H1 (cell line): ENCODE results near the gene TGFB2. TPM values are rescaled to one million over a fixed set of nuclear protein-coding genes. Genes with fewer than 3 reads are reported as not detected.

Source experiments
- CTCF ChIA-PET: fragments of 300-600 bp; sonication (Branson Sonifier 250); formaldehyde crosslinking; loops from one replicate; lab custom pipeline; 2021; ENCODE audit not compliant: partially characterized antibody; lab: Charles Lee
- POLR2A ChIA-PET: fragments of 300-600 bp; sonication (Branson Sonifier 250); formaldehyde crosslinking; loops from one replicate; lab custom pipeline; 2021; ENCODE audit warnings: inconsistent platforms; ENCODE audit not compliant: partially characterized antibody; lab: Charles Lee
- DNase-seq, 2 experiments: peaks; one replicate each; pipeline versions ENCODE4 v3.0.0 to v3.0.0-alpha.2; 2010 to 2022; ENCODE audit warnings: low spot score in 2 of 2, low read depth in 1 of 2, mixed read lengths in 1 of 2
- FAIRE-seq: peaks from 2 replicates; lab custom pipeline; 2011; peaks lifted over from hg19 to GRCh38; lab: Jason Lieb, UNC
- H2AFZ ChIP-seq: 2 replicates; pipeline ENCODE4 v1.8.1; 2012; ENCODE audit warnings: low read length, inconsistent platforms
- H2AK5ac ChIP-seq: 2 replicates; pipeline ENCODE4 v1.6.1; 2013; ENCODE audit warnings: low read depth, low read length
- H2BK120ac ChIP-seq: replicated peaks from 2 replicates; pipeline ENCODE3; 2013; ENCODE audit warnings: low read depth, low read length, inconsistent platforms
- H2BK12ac ChIP-seq: 2 replicates; pipeline ENCODE4 v1.6.1; 2013; ENCODE audit warnings: low read depth, low read length
- H2BK15ac ChIP-seq: 2 replicates; pipeline ENCODE4 v1.6.1; 2013; ENCODE audit warnings: low read length
- H2BK20ac ChIP-seq: 2 replicates; pipeline ENCODE4 v1.6.1; 2013; ENCODE audit warnings: low read length
- H2BK5ac ChIP-seq: 2 replicates; pipeline ENCODE4 v1.6.1; 2013; ENCODE audit warnings: low read depth, low read length
- H3K14ac ChIP-seq: 2 replicates; pipeline ENCODE4 v1.6.1; 2013; ENCODE audit warnings: inconsistent platforms; ENCODE audit not compliant: insufficient read length
- H3K18ac ChIP-seq: 2 replicates; pipeline ENCODE4 v1.6.1; 2013; ENCODE audit warnings: low read length; ENCODE audit errors: extremely low read depth
- H3K23ac ChIP-seq: 2 replicates; pipeline ENCODE4 v1.6.1; 2013; ENCODE audit warnings: inconsistent platforms; ENCODE audit not compliant: insufficient read length
- H3K23me2 ChIP-seq: 2 replicates; pipeline ENCODE4 v1.6.1; 2013; ENCODE audit warnings: low read depth, low read length
- H3K27ac ChIP-seq: 2 replicates; pipeline ENCODE4 v1.6.1; 2011; ENCODE audit warnings: low read depth, low read length, inconsistent platforms
- H3K27me3 ChIP-seq, 4 experiments: replicated peaks in 1 of 4; 1 replicate in 1 of 4; 2 replicates in 3 of 4; pipeline versions ENCODE4 v1.6.1 to v1.8.1; 2011 to 2013; ENCODE audit warnings: low read length in 3 of 4, mild to moderate bottlenecking in 3 of 4, inconsistent platforms in 2 of 4, mixed read lengths in 2 of 4, moderate library complexity in 1 of 4; ENCODE audit not compliant: control insufficient read depth in 3 of 4, insufficient read depth in 3 of 4; ENCODE audit errors: extremely low read depth in 1 of 4
- H3K36me3 ChIP-seq, 4 experiments: 2 replicates each; pipeline versions ENCODE4 v1.6.1 to v1.8.1; 2011 to 2013; ENCODE audit warnings: mild to moderate bottlenecking in 4 of 4, low read length in 3 of 4, moderate library complexity in 2 of 4, control low read depth in 1 of 4, inconsistent platforms in 1 of 4; ENCODE audit not compliant: insufficient read depth in 4 of 4, control insufficient read depth in 2 of 4
- H3K4ac ChIP-seq: replicated peaks from 2 replicates; pipeline ENCODE3; 2013; ENCODE audit warnings: low read length, low read depth, mixed read lengths, inconsistent platforms; ENCODE audit not compliant: insufficient read length
- H3K4me1 ChIP-seq, 4 experiments: replicated peaks in 1 of 4; 1 replicate in 1 of 4; 2 replicates in 3 of 4; pipeline versions ENCODE4 v1.6.1 to v1.8.1; 2011 to 2013; ENCODE audit warnings: low read length in 3 of 4, inconsistent platforms in 2 of 4, mixed read lengths in 1 of 4; ENCODE audit not compliant: insufficient read depth in 4 of 4, control insufficient read depth in 3 of 4
- H3K4me2 ChIP-seq, 2 experiments: 2 replicates each; pipeline versions ENCODE4 v1.6.1 to v1.8.1; 2011 to 2013; ENCODE audit warnings: low read depth in 2 of 2, low read length in 2 of 2, control low read depth in 1 of 2, inconsistent platforms in 1 of 2, mild to moderate bottlenecking in 1 of 2; ENCODE audit not compliant: insufficient read depth in 1 of 2
- H3K4me3 ChIP-seq, 4 experiments: fragments of 200-600, 300-600 bp in 1 of 4; sonication (generic), shearing (Covaris generic), sonication (Bioruptor Twin) in 1 of 4; 2 replicates each; pipeline versions ENCODE4 v1.5.1 to v1.8.1; 2011 to 2016; ENCODE audit warnings: low read length in 4 of 4, low read depth in 3 of 4, control low read depth in 2 of 4, inconsistent platforms in 2 of 4, mild to moderate bottlenecking in 2 of 4, mixed read lengths in 1 of 4, moderate library complexity in 1 of 4; ENCODE audit not compliant: insufficient read depth in 2 of 4; ENCODE audit errors: extremely low read depth in 1 of 4
- H3K56ac ChIP-seq: replicated peaks from 2 replicates; pipeline ENCODE3; 2013; ENCODE audit warnings: low read depth, mild to moderate bottlenecking, mixed read lengths, low read length, inconsistent platforms; ENCODE audit not compliant: insufficient read length
- H3K79me1 ChIP-seq: 2 replicates; pipeline ENCODE4 v1.6.1; 2013; ENCODE audit warnings: low read depth, low read length, control low read depth
- H3K79me2 ChIP-seq, 2 experiments: 2 replicates each; pipeline versions ENCODE4 v1.6.1 to v1.8.1; 2012 to 2013; ENCODE audit warnings: low read length in 2 of 2, mild to moderate bottlenecking in 2 of 2, inconsistent platforms in 1 of 2; ENCODE audit not compliant: insufficient read depth in 2 of 2, control insufficient read depth in 1 of 2
- H3K9ac ChIP-seq, 4 experiments: replicated peaks in 1 of 4; 1 replicate in 1 of 4; 2 replicates in 3 of 4; pipeline versions ENCODE4 v1.6.1 to v1.8.1; 2011 to 2013; ENCODE audit warnings: low read depth in 3 of 4, low read length in 3 of 4, control low read depth in 2 of 4, mild to moderate bottlenecking in 2 of 4, moderate library complexity in 2 of 4, inconsistent platforms in 1 of 4; ENCODE audit errors: extremely low read depth in 1 of 4
- H3K9me3 ChIP-seq, 2 experiments: 2 replicates each; pipeline versions ENCODE4 v1.6.1 to v1.8.1; 2012 to 2013; ENCODE audit warnings: mild to moderate bottlenecking in 2 of 2, moderate library complexity in 2 of 2, control low read depth in 1 of 2, inconsistent platforms in 1 of 2, low read depth in 1 of 2, low read length in 1 of 2, mixed read lengths in 1 of 2; ENCODE audit not compliant: insufficient read depth in 2 of 2
- H4K20me1 ChIP-seq, 2 experiments: replicated peaks in 1 of 2; 2 replicates each; pipeline versions ENCODE3 to v1.8.1; 2011 to 2013; ENCODE audit warnings: inconsistent platforms in 2 of 2, low read length in 2 of 2, mild to moderate bottlenecking in 1 of 2; ENCODE audit not compliant: insufficient read depth in 2 of 2, control insufficient read depth in 1 of 2
- H4K5ac ChIP-seq: 2 replicates; pipeline ENCODE4 v1.6.1; 2013; ENCODE audit warnings: low read length, low read depth, mixed read lengths, inconsistent platforms; ENCODE audit not compliant: insufficient read length
- H4K8ac ChIP-seq: 2 replicates; pipeline ENCODE4 v1.8.0; 2013; ENCODE audit warnings: mild to moderate bottlenecking, moderate library complexity, low read length, inconsistent platforms; ENCODE audit not compliant: insufficient read depth; ENCODE audit errors: extremely low read depth
- H4K91ac ChIP-seq: replicated peaks from 2 replicates; pipeline ENCODE3; 2013; ENCODE audit warnings: low read length, mixed read lengths, inconsistent platforms; ENCODE audit not compliant: insufficient read length
- GTF2F1 ChIP-seq: IDR thresholded peaks from 2 replicates; pipeline ENCODE4 v1.6.1; 2012; ENCODE audit warnings: low read depth, low read length, improper control_type of control experiment, borderline replicate concordance
- WGBS, 2 experiments: shearing (Covaris generic) in 1 of 2; methylation state at CpG; one replicate each; pipeline versions ENCODE4 v1.1.6 to v1.1.7; 2013 to 2015; ENCODE audit warnings: low lambda C conversion rate in 2 of 2, mixed read lengths in 2 of 2, inconsistent platforms in 1 of 2, low coverage in 1 of 2, missing lambda C conversion rate in 1 of 2; ENCODE audit not compliant: insufficient replicate concordance in 2 of 2, insufficient coverage in 1 of 2, insufficient read length in 1 of 2; ENCODE audit errors: extremely low coverage in 1 of 2, missing lambda C conversion rate in 1 of 2; 5-methylcytosine and 5-hydroxymethylcytosine counted together
- polyA plus RNA-seq, 7 experiments: library from polyadenylated mRNA; depleted of rRNA in 3 of 7; stranded (reverse) in 5 of 7; unstranded in 2 of 7; fragments of >200 nt in 5 of 7; fragments of 200-250 nt in 2 of 7; gene quantifications; 1 replicate in 5 of 7; 2 replicates in 1 of 7; 4 replicates in 1 of 7; pipeline versions ENCODE4 v1.2.1 to v1.2.3, GENCODE V29; 2011 to 2013; ENCODE audit warnings: missing spikeins in 2 of 7, mixed read lengths in 2 of 7
- total RNA-seq: library from RNA; stranded (reverse); fragmentation: NEBNext Ultra II Directional; extraction: Animal tissue kit (Norgen Biotek cat#: 25700); gene quantifications from 2 replicates; pipeline ENCODE4 v1.2.1, GENCODE V29; 2021

Gene TGFB2
- total and polyA plus RNA-seq, 2 of the 8 experiments (the other 6 are each of a cell fraction or from before 2014, with no cell fraction given) = 0.26 to 0.84 TPM

GRCh38 chr1:218304281-218305039 is 40.7 kb upstream of the TGFB2 start:
- no peak overlapping the region for H2AFZ ChIP-seq
- no peak overlapping the region for H3K4ac ChIP-seq
- FAIRE-seq (no peak), DNase-seq (no peak)
- no peak overlapping the region for H4K8ac ChIP-seq
- no peaks in the 10 kb centered on the region for H3K79me1 ChIP-seq
- no peaks in the 10 kb centered on the region for H3K9me3 ChIP-seq
- no peak overlapping the region for H3K23ac ChIP-seq
- H2BK5ac ChIP-seq = no peak overlapping the region
- H3K14ac ChIP-seq = no peak overlapping the region
- peaks cover 0 to 11% (median 7%) of the 10 kb centered on the region in 4 experiments; a peak in 4 of 7 replicates for H3K4me1 ChIP-seq
- H2BK12ac ChIP-seq = no peak overlapping the region
- H2AK5ac ChIP-seq = no peak overlapping the region
- no peak overlapping the region for H3K4me2 ChIP-seq
- no peak overlapping the region for H2BK20ac ChIP-seq
- H4K20me1 ChIP-seq = no peaks in the 10 kb centered on the region
- no peaks in the 10 kb centered on the region for H3K23me2 ChIP-seq
- no peak overlapping the region for H2BK120ac ChIP-seq
- 89% methylated on average over 8 of the region's 8 CpGs; no CpG with 5 or more reads in 1 of the 2 experiments for WGBS, 2 experiments
- H3K56ac ChIP-seq = no peak overlapping the region
- no peaks in the 10 kb centered on the region for H3K27me3 ChIP-seq
- ChIA-PET POLR2A (no interaction called here), CTCF (interaction anchor here (0.7 to 1.5 kb wide), 4 partner anchors 10 to 44 kb away, joined by 3 read pairs; no protein-coding TSS in a partner anchor)
- H3K9ac ChIP-seq = no peak overlapping the region
- H3K18ac ChIP-seq = no peak overlapping the region; the same call in 1 of the 2 replicates
- peak overlapping the region; percentile 9 for H4K5ac ChIP-seq
- no peak for TF ChIP-seq GTF2F1
- TF ChIP-seq, all 59 proteins: peak for 0
- H3K79me2 ChIP-seq = peaks cover 0 to 45% of the 10 kb centered on the region in 2 experiments; a peak in 2 of 4 replicates
- H2BK15ac ChIP-seq = no peak overlapping the region
- peaks cover 0 to 31% (median 6%) of the 10 kb centered on the region in 4 experiments; a peak in 3 of 8 replicates for H3K36me3 ChIP-seq
- H3K27ac ChIP-seq = no peak overlapping the region
- no peak overlapping the region for H4K91ac ChIP-seq
- no peak overlapping the region for H3K4me3 ChIP-seq
